Astrocyte (in vitro differentiated cells and primary cell): ENCODE measurements around the gene IL1RAPL2.

Source experiments
- EZH2 ChIP-seq: IDR thresholded peaks from 2 replicates; pipeline ENCODE4 v1.6.1; 2012; ENCODE audit warnings: mild to moderate bottlenecking, low read length, inconsistent platforms; ENCODE audit not compliant: insufficient read depth
- TF ChIP-seq, protein P1 (sequence below): IDR thresholded peaks from 2 replicates; pipeline ENCODE4 v1.5.1; 2011; ENCODE audit warnings: low read depth, mild to moderate bottlenecking, inconsistent platforms, low read length, moderate library complexity; ENCODE audit not compliant: insufficient read depth

DNA sequence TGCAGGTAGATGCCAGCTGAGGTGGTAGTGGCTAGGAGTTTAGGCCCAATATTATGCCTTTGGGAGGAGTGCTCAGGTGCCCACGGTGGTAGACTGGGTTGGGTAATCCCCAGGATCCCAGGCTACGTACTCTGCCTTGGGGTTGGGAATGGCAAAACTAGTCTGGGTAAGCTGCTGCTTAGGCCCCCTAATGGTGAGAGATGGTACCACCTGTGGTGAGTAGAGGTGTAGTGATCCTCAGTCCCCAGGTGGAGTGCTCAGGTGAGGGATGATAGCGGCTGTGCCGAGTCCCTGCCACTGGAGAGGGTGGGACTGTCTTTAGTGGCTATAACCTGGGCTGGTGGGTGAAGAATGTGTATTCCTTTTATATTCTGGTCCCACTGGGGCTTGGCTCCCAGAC, 75.2 kb downstream of the IL1RAPL2 start:
- TF ChIP-seq, protein P1, sequence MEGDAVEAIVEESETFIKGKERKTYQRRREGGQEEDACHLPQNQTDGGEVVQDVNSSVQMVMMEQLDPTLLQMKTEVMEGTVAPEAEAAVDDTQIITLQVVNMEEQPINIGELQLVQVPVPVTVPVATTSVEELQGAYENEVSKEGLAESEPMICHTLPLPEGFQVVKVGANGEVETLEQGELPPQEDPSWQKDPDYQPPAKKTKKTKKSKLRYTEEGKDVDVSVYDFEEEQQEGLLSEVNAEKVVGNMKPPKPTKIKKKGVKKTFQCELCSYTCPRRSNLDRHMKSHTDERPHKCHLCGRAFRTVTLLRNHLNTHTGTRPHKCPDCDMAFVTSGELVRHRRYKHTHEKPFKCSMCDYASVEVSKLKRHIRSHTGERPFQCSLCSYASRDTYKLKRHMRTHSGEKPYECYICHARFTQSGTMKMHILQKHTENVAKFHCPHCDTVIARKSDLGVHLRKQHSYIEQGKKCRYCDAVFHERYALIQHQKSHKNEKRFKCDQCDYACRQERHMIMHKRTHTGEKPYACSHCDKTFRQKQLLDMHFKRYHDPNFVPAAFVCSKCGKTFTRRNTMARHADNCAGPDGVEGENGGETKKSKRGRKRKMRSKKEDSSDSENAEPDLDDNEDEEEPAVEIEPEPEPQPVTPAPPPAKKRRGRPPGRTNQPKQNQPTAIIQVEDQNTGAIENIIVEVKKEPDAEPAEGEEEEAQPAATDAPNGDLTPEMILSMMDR, result no peak
- no peak for TF ChIP-seq EZH2
